Caco-2 (cell line): ENCODE data around the gene F13A1. TPM values are rescaled to one million over a fixed set of nuclear protein-coding genes. Genes with fewer than 3 reads are reported as not detected.

Experiments used
- BruUV-seq: library from RNA; stranded (reverse); fragments of 400-500 nt; replicated peaks from 2 replicates; lab custom pipeline; 2021; lab: Mats Ljungman, UMichigan
- CTCF ChIA-PET: fragments of 300-600 bp; sonication (Branson Sonifier 250); formaldehyde crosslinking; loops from one replicate; lab custom pipeline; 2022; ENCODE audit warnings: antibody characterized with exemption; lab: Charles Lee
- POLR2A ChIA-PET: fragments of 300-600 bp; sonication (Branson Sonifier 250); formaldehyde crosslinking; loops from one replicate; lab custom pipeline; 2022; ENCODE audit warnings: antibody characterized with exemption; lab: Charles Lee
- DNase-seq, 2 experiments: peaks; one replicate each; pipeline versions ENCODE4 v3.0.0 to v3.0.0-alpha.2; 2020 to 2022
- H3K27me3 ChIP-seq: replicated peaks from 2 replicates; pipeline ENCODE4 v1.6.0; 2011; ENCODE audit warnings: low read length; ENCODE audit not compliant: control insufficient read depth, insufficient read depth
- H3K36me3 ChIP-seq: 2 replicates; pipeline ENCODE4 v1.5.1; 2011; ENCODE audit warnings: low read length; ENCODE audit not compliant: control insufficient read depth, insufficient read depth
- H3K4me1 ChIP-seq: fragments of 250-450 bp; sonication (Bioruptor Pico); 2 replicates; pipeline ENCODE4 v1.5.1; 2020; ENCODE audit warnings: mild to moderate bottlenecking
- H3K4me3 ChIP-seq: 2 replicates; pipeline ENCODE4 v1.5.1; 2011; ENCODE audit warnings: low read depth, mild to moderate bottlenecking, control low read depth, low read length
- H3K9me3 ChIP-seq: fragments of 250-450 bp; sonication (Bioruptor Pico); 2 replicates; pipeline ENCODE4 v1.5.1; 2020; ENCODE audit warnings: mild to moderate bottlenecking, moderate library complexity
- H3K27ac Mint-ChIP-seq: one replicate; pipeline ENCODE4 v1.8.0; 2022; ENCODE audit warnings: mixed read lengths; ENCODE audit not compliant: unreplicated experiment
- H3K27me3 Mint-ChIP-seq: one replicate; pipeline ENCODE4 v1.8.0; 2022; ENCODE audit warnings: mixed read lengths; ENCODE audit not compliant: insufficient read depth, unreplicated experiment
- H3K36me3 Mint-ChIP-seq: one replicate; pipeline ENCODE4 v1.8.0; 2022; ENCODE audit warnings: mild to moderate bottlenecking, mixed read lengths; ENCODE audit not compliant: insufficient read depth, unreplicated experiment
- H3K4me1 Mint-ChIP-seq: one replicate; pipeline ENCODE4 v1.8.0; 2022; ENCODE audit warnings: low read depth, mixed read lengths; ENCODE audit not compliant: unreplicated experiment
- H3K4me3 Mint-ChIP-seq: one replicate; pipeline ENCODE4 v1.8.0; 2022; ENCODE audit warnings: mild to moderate bottlenecking, moderate library complexity, mixed read lengths; ENCODE audit not compliant: unreplicated experiment
- H3K9me3 Mint-ChIP-seq: one replicate; pipeline ENCODE4 v1.8.0; 2022; ENCODE audit warnings: mixed read lengths; ENCODE audit not compliant: unreplicated experiment
- intact Hi-C: fragments of 100-400 bp; cut with micrococcal nuclease; formaldehyde crosslinking; loops from one replicate; pipeline ENCODE4 v1.10.0; 2022; ENCODE audit not compliant: unreplicated experiment
- total RNA-seq: library from RNA; stranded (reverse); gene quantifications from 2 replicates; pipeline ENCODE4 v1.2.3, GENCODE V29; 2022
- TF ChIP-seq, protein P1 (sequence below), 2 experiments: fragments of 200-600 bp in 1 of 2; IDR thresholded peaks; 1 replicate in 1 of 2; 2 replicates in 1 of 2; pipeline versions ENCODE4 v1.5.1 to v1.8.0; 2011 to 2022; ENCODE audit warnings: antibody characterized with exemption in 1 of 2, control low read depth in 1 of 2, inconsistent platforms in 1 of 2, low read depth in 1 of 2, low read length in 1 of 2, mild to moderate bottlenecking in 1 of 2, moderate library complexity in 1 of 2; ENCODE audit not compliant: insufficient read depth in 1 of 2, severe bottlenecking in 1 of 2, unreplicated experiment in 1 of 2

The F13A1 gene
- total RNA-seq, 1 experiment from 2014 or later, result not detected

DNA sequence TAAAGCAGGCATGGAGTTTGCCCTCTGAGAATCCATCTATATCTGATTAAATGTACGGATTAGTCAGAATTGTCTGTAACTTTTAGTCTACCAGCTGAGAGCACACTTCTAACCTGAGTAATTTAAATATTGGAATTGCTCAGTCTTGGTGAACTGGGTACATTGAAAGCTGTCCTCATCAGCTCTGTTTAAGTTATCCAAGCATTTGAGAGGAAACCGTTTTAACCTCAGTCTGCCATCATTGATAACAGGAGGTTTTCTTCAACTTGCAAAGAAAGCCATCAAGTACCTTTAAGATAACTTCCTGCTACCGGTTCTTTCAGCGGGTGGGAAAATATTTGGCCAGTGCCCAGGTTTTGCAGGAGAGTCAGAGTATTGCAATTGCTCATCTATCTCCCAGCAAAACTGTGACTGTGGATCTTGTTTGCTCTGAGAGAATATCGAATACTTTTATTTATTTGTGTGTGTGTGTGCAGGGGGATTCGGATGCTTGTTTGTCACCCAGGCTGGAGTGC lies 31.1 kb upstream of the F13A1 start:
- TF ChIP-seq, protein P1, sequence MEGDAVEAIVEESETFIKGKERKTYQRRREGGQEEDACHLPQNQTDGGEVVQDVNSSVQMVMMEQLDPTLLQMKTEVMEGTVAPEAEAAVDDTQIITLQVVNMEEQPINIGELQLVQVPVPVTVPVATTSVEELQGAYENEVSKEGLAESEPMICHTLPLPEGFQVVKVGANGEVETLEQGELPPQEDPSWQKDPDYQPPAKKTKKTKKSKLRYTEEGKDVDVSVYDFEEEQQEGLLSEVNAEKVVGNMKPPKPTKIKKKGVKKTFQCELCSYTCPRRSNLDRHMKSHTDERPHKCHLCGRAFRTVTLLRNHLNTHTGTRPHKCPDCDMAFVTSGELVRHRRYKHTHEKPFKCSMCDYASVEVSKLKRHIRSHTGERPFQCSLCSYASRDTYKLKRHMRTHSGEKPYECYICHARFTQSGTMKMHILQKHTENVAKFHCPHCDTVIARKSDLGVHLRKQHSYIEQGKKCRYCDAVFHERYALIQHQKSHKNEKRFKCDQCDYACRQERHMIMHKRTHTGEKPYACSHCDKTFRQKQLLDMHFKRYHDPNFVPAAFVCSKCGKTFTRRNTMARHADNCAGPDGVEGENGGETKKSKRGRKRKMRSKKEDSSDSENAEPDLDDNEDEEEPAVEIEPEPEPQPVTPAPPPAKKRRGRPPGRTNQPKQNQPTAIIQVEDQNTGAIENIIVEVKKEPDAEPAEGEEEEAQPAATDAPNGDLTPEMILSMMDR (IDR thresholded peaks at IDR 0.05; ENCODE audit: insufficient read depth in 1 of 2, low read depth in 1 of 2, low read length in 1 of 2, severe bottlenecking in 1 of 2, unreplicated experiment in 1 of 2), result no peak
- H3K27me3 ChIP-seq, result no peaks in the 10 kb centered on the region
- Mint-ChIP-seq H3K4me3 (no peak overlapping the region), H3K36me3 (no peaks in the 10 kb centered on the region), H3K27ac (no peak overlapping the region), H3K9me3 (no peaks in the 10 kb centered on the region), H3K27me3 (peaks cover 9% of the 10 kb centered on the region), H3K4me1 (no peaks in the 10 kb centered on the region)
- ChIA-PET POLR2A (no interaction called here), CTCF (no interaction called here)
- no TSS peak for BruUV-seq
- no peaks in the 10 kb centered on the region for H3K9me3 ChIP-seq
- H3K4me1 ChIP-seq, result no peaks in the 10 kb centered on the region
- no peak overlapping the region for H3K4me3 ChIP-seq
- H3K36me3 ChIP-seq, result no peaks in the 10 kb centered on the region
- intact Hi-C loops, result loop anchor here (10.0 kb wide), 1 partner anchor 1943 kb away; no protein-coding TSS in a partner anchor
- DNase-seq, result no peak

DNA sequence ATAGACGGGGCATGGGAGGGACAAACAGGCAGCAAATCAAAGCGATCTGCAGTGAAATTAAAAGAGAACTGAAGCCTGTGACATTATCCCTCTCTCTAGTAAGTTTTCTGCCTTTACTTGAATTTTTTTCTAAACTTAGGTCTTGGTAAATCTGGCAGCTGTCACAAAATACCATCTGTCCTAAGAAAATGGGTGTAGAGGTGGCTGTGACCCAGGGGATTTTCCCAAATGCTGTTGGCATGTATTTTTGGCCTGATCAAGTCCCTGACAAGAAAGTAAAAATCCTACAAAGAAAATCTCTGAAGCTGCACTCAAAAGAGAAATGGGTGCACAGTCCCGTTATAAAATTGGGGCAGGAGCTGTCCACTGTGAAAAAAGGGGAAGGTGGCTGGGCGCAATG lies 30.2 kb upstream of the F13A1 start:
- ChIA-PET CTCF (no interaction called here), POLR2A (no interaction called here)
- Histone ChIP-seq H3K4me3 (no peak overlapping the region), H3K27me3 (no peaks in the 10 kb centered on the region), H3K36me3 (no peaks in the 10 kb centered on the region), H3K4me1 (no peaks in the 10 kb centered on the region), H3K9me3 (no peaks in the 10 kb centered on the region)
- no TSS peak for BruUV-seq
- Mint-ChIP-seq H3K4me3 (no peak overlapping the region), H3K36me3 (no peaks in the 10 kb centered on the region), H3K27me3 (peaks cover 9% of the 10 kb centered on the region), H3K9me3 (no peaks in the 10 kb centered on the region), H3K27ac (no peak overlapping the region), H3K4me1 (no peaks in the 10 kb centered on the region)
- DNase-seq, result no peak
- TF ChIP-seq, protein P1 (IDR thresholded peaks at IDR 0.05; ENCODE audit: insufficient read depth in 1 of 2, low read depth in 1 of 2, low read length in 1 of 2, severe bottlenecking in 1 of 2, unreplicated experiment in 1 of 2), result no peak
- intact Hi-C loops, result loop anchor here (10.0 kb wide), 1 partner anchor 1944 kb away; no protein-coding TSS in a partner anchor

DNA sequence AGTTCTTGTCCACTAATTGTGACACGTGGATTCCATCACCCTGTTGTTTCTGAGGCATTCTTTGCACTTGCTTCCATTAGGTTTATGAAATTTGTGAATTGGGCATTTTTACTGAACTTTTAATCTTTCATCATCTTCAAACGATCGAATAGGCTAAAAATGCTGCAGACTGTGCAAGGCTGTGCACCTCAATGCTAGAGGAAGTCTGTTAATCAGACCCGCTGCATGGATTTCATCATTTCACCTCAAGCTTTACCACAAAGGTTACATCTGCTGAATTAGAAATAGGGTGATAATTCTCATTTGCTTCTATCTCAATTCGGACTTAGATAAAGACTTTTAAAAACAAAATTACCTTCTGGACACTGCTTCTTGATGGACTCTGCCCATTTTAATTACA lies 27.8 kb upstream of the F13A1 start:
- H3K4me3 Mint-ChIP-seq, result no peak overlapping the region
- CTCF ChIA-PET, result no interaction called here

More for the DNA sequence above, 27.8 kb upstream of the F13A1 start:
- Mint-ChIP-seq H3K9me3 (no peaks in the 10 kb centered on the region), H3K27me3 (peaks cover 6% of the 10 kb centered on the region), H3K27ac (no peak overlapping the region), H3K36me3 (no peaks in the 10 kb centered on the region), H3K4me1 (no peaks in the 10 kb centered on the region)
- intact Hi-C loops, result no loop called here
- no peak for DNase-seq
- Histone ChIP-seq H3K4me1 (no peaks in the 10 kb centered on the region), H3K4me3 (no peak overlapping the region), H3K36me3 (no peaks in the 10 kb centered on the region), H3K9me3 (no peaks in the 10 kb centered on the region), H3K27me3 (no peaks in the 10 kb centered on the region)
- no TSS peak for BruUV-seq
- TF ChIP-seq, protein P1 (IDR thresholded peaks at IDR 0.05; ENCODE audit: insufficient read depth in 1 of 2, low read depth in 1 of 2, low read length in 1 of 2, severe bottlenecking in 1 of 2, unreplicated experiment in 1 of 2), result no peak
- POLR2A ChIA-PET, result no interaction called here
